C4-2B (cell line): Measurements from ENCODE around the gene EDC3.

ENCODE experiments used
- H3K27ac ChIP-seq: fragments of 450-650 bp; 2 replicates; pipeline ENCODE4 v1.5.1; 2017
- CTCF ChIP-seq: fragments of 450-650 bp; conservative IDR thresholded peaks from 2 replicates; pipeline ENCODE4 v1.5.1; 2017; ENCODE audit warnings: mild to moderate bottlenecking
- ZFX ChIP-seq: fragments of 450-650 bp; IDR thresholded peaks from 2 replicates; pipeline ENCODE4 v1.6.1; 2017

EDC3 gene

GRCh38 chr15:74620636-74621545, 74.9 kb downstream of the EDC3 start:
- H3K27ac ChIP-seq: no peak overlapping the region; the same call in 1 of the 2 replicates
- TF ChIP-seq CTCF: peak; percentile 99
- no peak; the same call in 1 of the 2 replicates for TF ChIP-seq ZFX

GRCh38 chr15:74619916-74620635, 75.7 kb downstream of the EDC3 start:
- TF ChIP-seq CTCF (no peak), ZFX (no peak)
- H3K27ac ChIP-seq: no peak overlapping the region

GRCh38 chr15:74618841-74619596, 76.8 kb downstream of the EDC3 start:
- TF ChIP-seq CTCF (no peak), ZFX (no peak)
- peak overlapping the region; percentile 18; the same call in 1 of the 2 replicates for H3K27ac ChIP-seq

- TF ChIP-seq CTCF: no peak
- TF ChIP-seq ZFX: no peak
- peak overlapping the region; percentile 94 for H3K27ac ChIP-seq
Observed at GRCh38 chr15:74616996-74617395, 78.8 kb downstream of the EDC3 start.

GRCh38 chr15:74616366-74616939, 79.4 kb downstream of the EDC3 start:
- peak overlapping the region; percentile 94 for H3K27ac ChIP-seq
- no peak for TF ChIP-seq ZFX
- no peak for TF ChIP-seq CTCF

- no peak for TF ChIP-seq CTCF
- TF ChIP-seq ZFX: peak; percentile 99
- H3K27ac ChIP-seq: peak within 1 kb of the TSS; percentile 94
Observed at GRCh38 chr15:74615508-74616365, 80.1 kb downstream of the EDC3 start, which contains the start of gene CLK3. TSS of gene CLK3 (plus strand) at chr15:74615836. CDS start at chr15:74619197, 3,361 bp downstream.
